GM18861 (cell line): ENCODE data around the gene GART.
A peak's percentile ranks its signal among the peaks of the same experiment; 100 is the strongest.
"Not testable (repeated sequence)": the region's sequence is repeated elsewhere in the genome, so short reads cannot be mapped to it uniquely, and the experiment has no call there.

ENCODE experiments used
- ATAC-seq: cut with Tn5 transposase; IDR thresholded peaks from one replicate; pipeline ENCODE4 v1.9.1; 2021; ENCODE audit not compliant: unreplicated experiment

Gene GART

DNA sequence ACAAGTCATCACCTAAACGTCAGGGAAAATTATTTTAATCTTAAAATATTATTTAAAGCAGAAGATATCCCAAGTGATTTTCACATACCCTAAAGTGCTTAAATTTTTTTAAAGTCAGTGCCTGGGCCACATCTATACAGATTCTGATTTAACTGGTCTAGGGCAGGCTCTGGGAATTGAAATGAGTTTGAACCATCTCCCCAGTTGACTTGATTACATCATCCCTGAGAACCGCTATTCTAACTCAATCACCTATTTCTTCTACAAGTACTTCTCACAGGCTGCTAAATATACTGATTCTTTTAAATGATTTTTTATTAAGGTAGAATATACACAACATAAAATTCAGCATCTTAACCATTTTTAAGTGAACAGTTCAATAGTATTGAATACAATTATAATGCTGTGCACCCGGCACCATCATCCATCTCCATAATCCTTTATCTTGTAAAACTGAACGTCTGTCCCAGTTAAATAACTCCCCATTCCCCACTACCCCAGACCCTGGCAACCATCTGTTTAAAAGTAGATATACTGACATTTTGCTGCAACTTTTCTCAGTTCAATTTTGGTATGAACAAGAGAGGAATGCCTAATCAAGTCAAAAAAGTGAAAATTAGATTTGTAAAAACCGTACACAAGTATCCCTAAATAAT, 19.5 kb downstream of the GART start:
- ATAC-seq: no peak

DNA sequence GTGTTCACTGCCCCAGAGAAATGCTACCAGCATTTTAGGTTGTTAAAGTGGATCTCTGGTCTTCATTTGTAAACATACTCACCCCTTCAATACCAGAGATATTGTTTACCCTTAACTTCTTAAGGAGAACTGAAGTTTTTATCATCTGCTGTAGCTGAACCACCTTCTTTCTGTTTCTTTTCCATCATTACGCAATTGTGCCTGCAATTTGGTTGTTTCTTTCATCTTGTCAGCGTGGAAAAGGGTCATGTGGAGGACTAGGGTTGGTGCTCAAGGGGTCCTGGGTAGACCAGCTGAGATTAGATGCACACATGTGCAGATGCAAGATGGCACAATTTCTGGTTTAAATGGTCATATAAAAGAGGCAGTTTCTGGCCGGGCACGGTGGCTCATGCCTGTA, 23.0 kb downstream of the GART start:
- no peak for ATAC-seq

DNA sequence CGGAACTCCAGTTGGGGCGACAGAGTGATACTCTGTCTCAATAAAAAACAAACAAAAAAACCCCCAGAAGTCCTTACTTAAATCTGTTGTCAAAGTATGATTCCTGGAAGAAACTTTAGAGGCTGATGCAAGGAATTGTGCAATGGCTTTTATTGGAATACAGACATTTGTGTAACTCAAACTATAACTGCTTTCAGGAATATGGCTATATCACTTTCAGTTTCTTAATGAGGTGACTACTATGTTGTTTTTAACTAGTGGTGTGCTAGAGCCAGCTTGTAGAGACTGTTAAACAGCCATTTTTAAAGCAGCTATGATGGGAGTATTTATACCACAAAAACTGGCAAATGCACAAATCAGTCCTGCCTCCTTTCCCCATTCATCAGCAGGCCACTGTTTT, 27.7 kb downstream of the GART start:
- ATAC-seq: no peak

DNA sequence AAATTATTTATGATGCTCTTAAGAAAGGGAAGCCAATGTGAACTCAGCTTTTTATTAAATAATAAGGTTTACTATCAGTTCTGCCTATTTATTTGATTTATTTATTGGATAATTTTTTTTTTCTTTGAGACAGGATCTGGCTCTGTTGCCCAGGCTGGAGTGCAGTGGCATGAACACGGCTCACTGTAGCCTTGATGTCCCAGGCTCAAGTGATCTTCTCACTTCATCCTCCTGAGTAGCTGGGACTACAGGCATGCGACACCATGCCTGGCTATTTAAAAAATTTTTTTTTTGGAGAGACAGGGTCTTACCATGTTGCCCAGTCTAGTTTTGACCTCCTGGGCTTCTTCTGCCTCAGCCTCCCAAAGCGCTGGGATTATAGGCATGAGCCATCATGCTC, 29.4 kb downstream of the GART start:
- ATAC-seq: no peak

GRCh38 chr21:33511639-33512038, 30.3 kb downstream of the GART start:
- no peak for ATAC-seq

- no peak for ATAC-seq
Measured at GRCh38 chr21:33510826-33511225, 31.1 kb downstream of the GART start.

GRCh38 chr21:33507003-33507402, 34.9 kb downstream of the GART start:
- not testable (repeated sequence) for ATAC-seq

DNA sequence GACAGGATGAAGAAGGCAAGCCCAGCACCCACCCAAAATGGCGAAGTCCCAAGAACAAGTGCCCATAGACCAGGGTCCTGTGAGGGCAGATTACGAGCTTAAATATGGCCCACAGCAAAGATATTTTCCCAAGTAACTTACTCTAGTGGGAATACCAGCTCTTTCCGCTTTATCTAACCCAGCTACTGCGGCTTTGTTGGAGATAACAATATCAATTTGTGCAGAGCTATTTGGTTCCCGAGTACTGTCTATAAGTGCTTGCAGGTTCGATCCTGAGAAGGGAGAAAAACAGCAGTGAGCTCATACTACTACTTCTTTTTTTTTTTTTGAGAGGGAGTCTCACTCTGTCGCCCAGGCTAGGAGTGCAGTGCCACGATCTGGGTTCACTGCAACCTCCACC, 36.1 kb downstream of the GART start:
- no peak for ATAC-seq

- no peak for ATAC-seq
Measured at GRCh38 chr21:33496345-33496744, 45.6 kb downstream of the GART start.

DNA sequence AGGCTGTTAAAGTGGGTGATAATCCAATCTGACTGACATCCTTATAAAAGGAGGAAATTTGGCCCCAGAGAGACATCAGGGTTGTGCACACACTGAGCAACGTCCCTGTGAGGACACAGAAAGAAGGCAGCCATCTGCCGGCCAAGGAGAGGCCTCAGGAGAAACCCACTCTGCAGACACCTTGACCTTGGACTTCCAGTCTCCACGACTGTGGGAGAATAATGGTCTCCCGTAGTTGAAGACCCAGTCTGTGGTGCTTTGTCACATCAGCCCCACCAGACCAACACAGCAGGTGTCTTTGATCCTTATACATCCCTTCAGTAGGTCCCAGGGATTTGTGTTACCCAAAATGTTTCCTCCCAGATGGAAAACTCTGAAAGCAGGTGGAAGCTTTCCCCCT, 46.2 kb downstream of the GART start:
- no peak for ATAC-seq

GRCh38 chr21:33493756-33494155, 48.2 kb downstream of the GART start:
- ATAC-seq: no peak

DNA sequence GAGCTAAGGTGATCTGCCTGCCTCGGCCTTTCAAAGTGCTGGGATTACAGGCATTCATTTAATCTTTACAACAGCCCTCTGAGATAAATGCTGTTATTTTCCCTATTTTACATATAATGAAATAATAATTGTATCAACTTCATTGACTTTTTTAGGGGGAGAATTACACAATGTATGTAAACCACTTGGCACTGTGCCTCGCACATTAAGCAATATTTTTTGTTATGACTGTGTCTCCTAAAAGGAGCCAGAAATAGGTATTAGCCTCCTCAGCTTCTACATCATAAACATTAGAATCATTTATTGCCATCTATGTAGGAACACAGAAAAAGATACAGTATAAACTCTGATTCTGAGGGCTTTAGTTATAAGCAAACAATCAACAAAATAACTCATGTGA, 49.3 kb downstream of the GART start:
- no peak for ATAC-seq

DNA sequence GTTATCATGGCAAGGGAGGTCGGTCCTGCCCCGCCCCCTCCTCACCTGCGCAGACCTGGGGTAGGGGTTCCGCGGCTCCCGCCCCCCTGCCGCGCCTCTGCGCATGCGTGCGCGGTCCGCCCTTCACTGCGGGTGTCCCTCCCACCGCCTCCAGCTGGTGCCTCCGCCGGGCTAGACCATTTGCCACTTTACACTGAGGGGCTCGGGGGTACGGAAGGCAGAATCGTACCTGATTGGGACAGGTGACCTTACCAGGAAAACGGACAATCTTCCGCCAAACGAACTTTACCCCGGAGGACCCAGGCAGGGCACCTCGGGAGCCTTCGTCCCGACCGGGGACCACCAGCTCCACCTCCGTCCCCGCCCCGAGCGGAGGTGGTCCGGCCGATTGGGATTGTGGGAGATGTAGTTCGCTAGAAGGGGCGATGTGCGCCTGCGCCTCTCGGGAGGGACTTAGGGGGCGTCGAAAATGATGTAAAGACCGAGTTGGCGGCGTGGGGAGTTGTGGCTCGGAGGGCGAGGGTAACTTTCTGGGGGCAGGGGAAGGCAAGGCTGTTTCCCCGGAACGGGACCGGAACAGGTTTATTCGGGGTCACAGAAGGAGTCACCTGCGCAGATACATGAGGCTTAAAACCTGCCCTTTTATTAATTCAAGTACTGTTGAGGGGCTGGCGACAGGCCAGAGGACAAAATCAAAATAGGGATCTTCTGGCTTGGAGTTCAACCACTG, 50.4 kb downstream of the GART start, which contains the start of gene DNAJC28:
DNAJC28 (minus strand) TSS at position 344 of the 730 bp plus-strand sequence. CDS start 2,323 bp downstream, outside the sequence.
- peak; percentile 95 for ATAC-seq

GRCh38 chr21:33490991-33491372, 50.9 kb downstream of the GART start:
- no peak for ATAC-seq

GRCh38 chr21:33488936-33489335, 53.0 kb downstream of the GART start:
- no peak for ATAC-seq

GRCh38 chr21:33487996-33488395, 53.9 kb downstream of the GART start:
- ATAC-seq: no peak

DNA sequence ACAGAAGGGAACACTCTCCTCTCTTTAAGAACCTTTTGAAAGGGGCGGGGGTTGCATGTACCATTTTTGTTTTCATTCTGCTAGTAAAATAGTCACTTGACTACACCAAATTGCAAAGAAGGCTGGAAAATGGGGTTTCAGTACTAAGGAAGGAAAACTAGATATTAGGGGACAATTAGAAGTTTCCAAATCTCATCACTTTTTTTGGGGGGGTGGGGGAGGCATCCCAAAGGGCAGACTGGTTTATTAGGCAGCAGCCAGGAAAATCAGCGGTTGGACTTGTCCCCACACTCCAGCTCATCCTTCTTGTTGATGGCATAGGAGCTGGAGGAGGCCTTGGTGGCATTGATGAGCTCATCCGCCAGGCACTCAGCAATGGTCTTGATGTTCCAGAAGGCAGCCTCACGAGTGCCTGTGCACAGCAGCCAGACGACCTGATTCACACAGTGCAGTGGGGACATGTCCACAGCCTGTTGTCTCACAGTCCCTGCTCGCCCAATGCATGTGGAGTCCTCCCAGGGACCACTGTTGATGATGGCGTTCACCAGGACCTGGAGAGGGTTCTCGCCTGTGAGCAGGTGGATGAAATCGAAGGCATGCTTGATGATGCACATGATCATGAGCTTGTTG, 60.5 kb downstream of the GART start:
- ATAC-seq: no peak

DNA sequence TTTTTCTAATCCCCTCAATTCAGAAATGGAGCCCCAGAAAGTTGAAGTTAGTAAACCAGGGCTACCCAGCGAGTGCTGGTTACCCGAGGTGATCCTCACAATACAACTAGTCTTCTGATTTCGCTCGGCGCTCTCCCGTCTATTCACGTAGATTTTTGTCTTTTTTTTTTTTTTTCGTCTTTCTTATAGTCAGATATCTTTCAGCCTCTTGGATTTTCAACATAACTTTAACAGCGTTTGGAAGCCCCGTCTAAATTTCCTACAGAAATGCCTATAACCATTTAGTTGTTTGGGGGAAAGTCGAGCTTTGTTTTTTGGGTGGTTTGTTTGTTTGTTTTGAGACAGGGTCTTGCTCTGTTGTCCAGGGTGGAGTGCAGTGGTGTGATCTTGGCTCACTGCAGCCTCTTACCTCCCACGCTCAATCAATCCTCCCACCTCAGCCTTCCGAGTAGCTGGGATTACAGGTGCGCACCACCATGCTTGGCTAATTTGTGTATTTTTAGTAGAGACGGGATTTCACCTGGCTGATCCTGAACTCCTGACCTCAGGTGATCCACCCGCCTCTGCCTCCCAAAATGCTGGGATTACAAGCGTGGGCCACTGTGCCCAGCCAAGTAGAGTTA, 61.3 kb downstream of the GART start:
- no peak for ATAC-seq

DNA sequence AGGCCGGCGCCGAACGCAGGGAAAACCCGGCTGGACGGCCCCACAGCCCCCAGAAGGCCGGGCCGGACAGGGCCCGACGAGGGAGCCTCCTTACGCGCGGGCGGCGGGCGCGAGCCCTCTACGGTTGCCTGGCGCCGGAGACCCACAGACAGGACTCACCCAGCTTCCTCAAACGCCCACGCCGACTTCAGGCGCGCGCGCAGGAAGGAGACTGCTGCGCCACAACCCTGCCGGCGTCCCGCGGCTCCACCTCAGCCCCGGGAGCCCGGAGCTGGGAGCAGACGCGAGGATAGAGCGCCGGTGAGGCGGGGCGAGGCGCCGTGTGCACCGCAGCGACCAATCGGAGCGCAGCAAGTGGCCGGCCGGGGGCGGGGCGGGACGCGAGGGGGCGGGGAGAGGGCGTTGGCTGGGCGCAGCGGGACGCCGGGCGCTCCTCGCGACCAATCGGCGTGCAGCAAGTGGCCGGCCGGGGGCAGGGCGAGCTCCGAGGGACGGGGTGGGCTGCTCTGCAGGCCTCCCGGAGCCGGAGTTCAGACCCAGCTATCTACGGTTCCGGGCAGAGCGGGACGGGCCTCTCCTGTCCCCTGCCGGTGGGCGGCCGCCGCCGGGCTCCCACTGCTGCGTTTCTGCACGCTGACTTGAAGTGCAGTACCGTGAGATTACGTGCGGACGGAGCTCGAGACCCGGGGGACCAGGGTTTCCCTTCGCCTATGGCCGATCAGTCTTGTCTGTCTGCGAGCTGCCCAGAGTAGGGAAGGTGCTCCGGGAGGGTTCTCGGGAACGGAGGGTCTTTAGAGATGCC, 62.0 kb downstream of the GART start, which contains the start of gene TMEM50B:
TMEM50B (minus strand) TSS at position 296 of the 802 bp plus-strand sequence. CDS start 11,089 bp downstream, outside the sequence.
- ATAC-seq: peak; percentile 75

- peak; percentile 8 for ATAC-seq
Measured at GRCh38 chr21:33478935-33479678, 62.8 kb downstream of the GART start.
